ENCODE measurements around the gene RPS14.

RPS14 gene

DNA sequence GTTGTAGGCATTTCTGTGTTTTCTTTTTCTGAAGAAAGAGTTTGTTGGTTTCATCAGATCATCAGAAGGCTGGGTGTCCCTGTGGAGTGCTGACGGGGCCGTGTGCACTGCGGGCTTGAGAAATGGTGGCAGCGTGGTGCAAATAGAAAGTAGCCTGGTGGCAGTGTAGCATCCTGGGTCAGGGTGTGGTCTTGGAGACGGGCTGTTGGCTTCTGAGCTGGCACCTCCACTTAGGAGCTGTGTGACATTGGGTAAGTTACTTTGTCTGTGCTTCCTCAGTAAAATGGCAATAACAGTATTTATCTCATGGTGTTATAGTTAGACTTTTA, 48.4 kb upstream of the RPS14 start:
- H3K9me3 ChIP-seq (ENCODE audit: insufficient read depth, low read depth, low read length): no peaks in the 10 kb centered on the region
- no peak overlapping the region for H3K4me2 ChIP-seq (ENCODE audit: low read depth, low read length, poor library complexity, severe bottlenecking)
- no peak for TF ChIP-seq EZH2phosphoT487 (IDR thresholded peaks at IDR 0.05; ENCODE audit: borderline replicate concordance)
- TF ChIP-seq, protein P1, sequence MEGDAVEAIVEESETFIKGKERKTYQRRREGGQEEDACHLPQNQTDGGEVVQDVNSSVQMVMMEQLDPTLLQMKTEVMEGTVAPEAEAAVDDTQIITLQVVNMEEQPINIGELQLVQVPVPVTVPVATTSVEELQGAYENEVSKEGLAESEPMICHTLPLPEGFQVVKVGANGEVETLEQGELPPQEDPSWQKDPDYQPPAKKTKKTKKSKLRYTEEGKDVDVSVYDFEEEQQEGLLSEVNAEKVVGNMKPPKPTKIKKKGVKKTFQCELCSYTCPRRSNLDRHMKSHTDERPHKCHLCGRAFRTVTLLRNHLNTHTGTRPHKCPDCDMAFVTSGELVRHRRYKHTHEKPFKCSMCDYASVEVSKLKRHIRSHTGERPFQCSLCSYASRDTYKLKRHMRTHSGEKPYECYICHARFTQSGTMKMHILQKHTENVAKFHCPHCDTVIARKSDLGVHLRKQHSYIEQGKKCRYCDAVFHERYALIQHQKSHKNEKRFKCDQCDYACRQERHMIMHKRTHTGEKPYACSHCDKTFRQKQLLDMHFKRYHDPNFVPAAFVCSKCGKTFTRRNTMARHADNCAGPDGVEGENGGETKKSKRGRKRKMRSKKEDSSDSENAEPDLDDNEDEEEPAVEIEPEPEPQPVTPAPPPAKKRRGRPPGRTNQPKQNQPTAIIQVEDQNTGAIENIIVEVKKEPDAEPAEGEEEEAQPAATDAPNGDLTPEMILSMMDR (conservative IDR thresholded peaks at IDR 0.05; ENCODE audit: low read length): no peak
- H3K4me3 ChIP-seq (ENCODE audit: low read length, poor library complexity, severe bottlenecking): no peak overlapping the region
- H2AFZ ChIP-seq (ENCODE audit: low read length): no peak overlapping the region
- H3K27me3 ChIP-seq (ENCODE audit: insufficient read depth, low read length, poor library complexity, severe bottlenecking): no peaks in the 10 kb centered on the region
- H3K9ac ChIP-seq (ENCODE audit: low read depth, low read length, poor library complexity, severe bottlenecking): no peak overlapping the region
- no peaks in the 10 kb centered on the region for H3K9me2 ChIP-seq (replicated peaks; ENCODE audit: low read depth, low read length)
- H3K4me1 ChIP-seq (ENCODE audit: insufficient read depth, low read length, poor library complexity, severe bottlenecking): no peaks in the 10 kb centered on the region
- no peaks in the 10 kb centered on the region for H4K20me1 ChIP-seq (ENCODE audit: insufficient read depth, low read length, poor library complexity, severe bottlenecking)
- H3F3A ChIP-seq (ENCODE audit: low read depth): no peaks in the 10 kb centered on the region
- H3K79me2 ChIP-seq (ENCODE audit: insufficient read depth, low read length): no peaks in the 10 kb centered on the region
- H3K36me3 ChIP-seq (ENCODE audit: insufficient read depth, low read length): no peaks in the 10 kb centered on the region

DNA sequence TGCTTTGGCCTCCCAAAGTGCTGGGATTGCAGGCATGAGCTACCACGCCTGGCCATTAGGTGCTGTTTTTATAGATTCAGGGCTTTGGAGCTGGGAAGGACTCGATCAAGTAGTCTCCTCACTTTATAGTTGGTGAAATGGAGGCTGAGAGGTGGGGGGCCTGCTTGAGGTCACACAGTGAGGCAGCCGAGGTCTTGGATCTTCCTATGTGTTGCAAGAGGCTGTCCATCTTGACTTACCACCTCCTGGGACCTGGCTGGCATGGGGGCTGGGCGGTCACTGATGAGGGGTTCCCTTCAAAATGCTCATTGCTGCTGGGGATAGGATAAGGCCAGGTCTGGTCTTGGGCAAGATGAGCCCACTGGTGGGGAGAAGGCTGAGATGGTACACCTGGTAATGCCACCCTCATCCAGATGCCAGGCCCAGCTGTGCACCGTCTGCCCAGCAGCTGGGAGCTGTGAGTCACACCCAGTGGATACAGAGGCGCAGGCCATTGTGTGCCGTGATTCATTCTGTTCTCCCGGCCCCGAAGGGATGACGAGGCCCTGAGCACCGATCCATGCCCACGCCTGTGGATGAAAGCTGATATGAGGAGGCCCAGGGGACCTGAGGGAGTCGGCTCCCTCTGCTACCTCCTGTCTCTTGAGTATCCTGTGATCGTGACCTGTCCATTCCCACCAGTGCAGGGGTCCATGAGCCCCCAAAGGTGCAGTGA, 47.9 kb upstream of the RPS14 start:
- H3K4me1 ChIP-seq (ENCODE audit: insufficient read depth, low read length, poor library complexity, severe bottlenecking): no peaks in the 10 kb centered on the region
- no peak overlapping the region for H3K4me3 ChIP-seq (ENCODE audit: low read length, poor library complexity, severe bottlenecking)
- H3K9me3 ChIP-seq (ENCODE audit: insufficient read depth, low read depth, low read length): no peaks in the 10 kb centered on the region
- no peaks in the 10 kb centered on the region for H3K79me2 ChIP-seq (ENCODE audit: insufficient read depth, low read length)
- H4K20me1 ChIP-seq (ENCODE audit: insufficient read depth, low read length, poor library complexity, severe bottlenecking): no peaks in the 10 kb centered on the region
- no peaks in the 10 kb centered on the region for H3F3A ChIP-seq (ENCODE audit: low read depth)
- no peaks in the 10 kb centered on the region for H3K9me2 ChIP-seq (replicated peaks; ENCODE audit: low read depth, low read length)
- H2AFZ ChIP-seq (ENCODE audit: low read length): no peak overlapping the region
- H3K9ac ChIP-seq (ENCODE audit: low read depth, low read length, poor library complexity, severe bottlenecking): no peak overlapping the region
- no peak for TF ChIP-seq EZH2phosphoT487 (IDR thresholded peaks at IDR 0.05; ENCODE audit: borderline replicate concordance)
- TF ChIP-seq, protein P1 (conservative IDR thresholded peaks at IDR 0.05; ENCODE audit: low read length): no peak
- H3K4me2 ChIP-seq (ENCODE audit: low read depth, low read length, poor library complexity, severe bottlenecking): no peak overlapping the region
- no peaks in the 10 kb centered on the region for H3K27me3 ChIP-seq (ENCODE audit: insufficient read depth, low read length, poor library complexity, severe bottlenecking)
- H3K36me3 ChIP-seq (ENCODE audit: insufficient read depth, low read length): no peaks in the 10 kb centered on the region

DNA sequence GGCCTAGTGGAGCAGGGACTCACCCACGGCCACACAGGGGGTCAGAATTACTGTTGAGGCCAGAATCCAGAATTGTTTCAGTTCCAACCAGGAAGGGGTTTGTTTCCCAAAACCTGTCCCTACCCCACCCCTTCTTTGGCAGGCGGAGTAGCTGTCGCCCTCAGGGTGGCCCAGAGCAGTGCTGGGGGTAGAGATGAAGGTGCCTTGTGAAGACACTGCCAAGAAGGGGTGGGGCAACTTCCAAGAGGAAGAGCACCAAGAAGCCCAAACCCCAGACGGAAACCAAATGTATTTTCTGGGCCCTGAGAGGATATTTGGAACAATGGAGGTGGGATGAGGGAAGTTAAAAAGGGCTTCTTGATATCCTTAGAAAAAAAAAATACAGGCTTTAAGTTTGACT, 47.0 kb upstream of the RPS14 start:
- H3K4me3 ChIP-seq (ENCODE audit: low read length, poor library complexity, severe bottlenecking): no peak overlapping the region
- no peaks in the 10 kb centered on the region for H3K27me3 ChIP-seq (ENCODE audit: insufficient read depth, low read length, poor library complexity, severe bottlenecking)
- no peaks in the 10 kb centered on the region for H4K20me1 ChIP-seq (ENCODE audit: insufficient read depth, low read length, poor library complexity, severe bottlenecking)
- no peak overlapping the region for H3K9ac ChIP-seq (ENCODE audit: low read depth, low read length, poor library complexity, severe bottlenecking)
- no peaks in the 10 kb centered on the region for H3K79me2 ChIP-seq (ENCODE audit: insufficient read depth, low read length)
- no peak overlapping the region for H2AFZ ChIP-seq (ENCODE audit: low read length)
- no peak overlapping the region for H3K4me2 ChIP-seq (ENCODE audit: low read depth, low read length, poor library complexity, severe bottlenecking)
- no peaks in the 10 kb centered on the region for H3F3A ChIP-seq (ENCODE audit: low read depth)
- no peaks in the 10 kb centered on the region for H3K36me3 ChIP-seq (ENCODE audit: insufficient read depth, low read length)
- no peaks in the 10 kb centered on the region for H3K9me3 ChIP-seq (ENCODE audit: insufficient read depth, low read depth, low read length)
- no peaks in the 10 kb centered on the region for H3K9me2 ChIP-seq (replicated peaks; ENCODE audit: low read depth, low read length)
- TF ChIP-seq, protein P1 (conservative IDR thresholded peaks at IDR 0.05; ENCODE audit: low read length): no peak
- TF ChIP-seq EZH2phosphoT487 (IDR thresholded peaks at IDR 0.05; ENCODE audit: borderline replicate concordance): no peak
- H3K4me1 ChIP-seq (ENCODE audit: insufficient read depth, low read length, poor library complexity, severe bottlenecking): no peaks in the 10 kb centered on the region

All from Loucy (cell line).